ENCODE measurements around the gene TMEM80. TPM values are rescaled to one million over a fixed set of nuclear protein-coding genes. Genes with fewer than 3 reads are reported as not detected.
"Not testable (repeated sequence)": the region's sequence is repeated elsewhere in the genome, so short reads cannot be mapped to it uniquely, and the experiment has no call there.

TMEM80 gene
- 10.8 and 16.2 TPM in 2 replicates for total RNA-seq (2014; rRNA removed)
- percentile 81 among the genes with signal in this experiment for Bru-seq, nascent RNA
- percentile 81 among the genes with signal in this experiment for BruChase-seq, experiment 1, labeled RNA remaining after a 6-hour chase
- percentile 73 among the genes with signal in this experiment for BruChase-seq, experiment 2, labeled RNA remaining after a 2-hour chase
- long read RNA-seq, partial matches to known transcripts = 9 of 41 reads
- long read RNA-seq, other reads (novel, unspliced or antisense) = 32 of 41 reads

- TF ChIP-seq EZH2phosphoT487 (IDR thresholded peaks at IDR 0.05; ENCODE audit: borderline replicate concordance, low read length) (no peak), EZH2 (IDR thresholded peaks at IDR 0.05; ENCODE audit: low read length, unreplicated experiment) (no peak)
- TF ChIP-seq, protein P1, sequence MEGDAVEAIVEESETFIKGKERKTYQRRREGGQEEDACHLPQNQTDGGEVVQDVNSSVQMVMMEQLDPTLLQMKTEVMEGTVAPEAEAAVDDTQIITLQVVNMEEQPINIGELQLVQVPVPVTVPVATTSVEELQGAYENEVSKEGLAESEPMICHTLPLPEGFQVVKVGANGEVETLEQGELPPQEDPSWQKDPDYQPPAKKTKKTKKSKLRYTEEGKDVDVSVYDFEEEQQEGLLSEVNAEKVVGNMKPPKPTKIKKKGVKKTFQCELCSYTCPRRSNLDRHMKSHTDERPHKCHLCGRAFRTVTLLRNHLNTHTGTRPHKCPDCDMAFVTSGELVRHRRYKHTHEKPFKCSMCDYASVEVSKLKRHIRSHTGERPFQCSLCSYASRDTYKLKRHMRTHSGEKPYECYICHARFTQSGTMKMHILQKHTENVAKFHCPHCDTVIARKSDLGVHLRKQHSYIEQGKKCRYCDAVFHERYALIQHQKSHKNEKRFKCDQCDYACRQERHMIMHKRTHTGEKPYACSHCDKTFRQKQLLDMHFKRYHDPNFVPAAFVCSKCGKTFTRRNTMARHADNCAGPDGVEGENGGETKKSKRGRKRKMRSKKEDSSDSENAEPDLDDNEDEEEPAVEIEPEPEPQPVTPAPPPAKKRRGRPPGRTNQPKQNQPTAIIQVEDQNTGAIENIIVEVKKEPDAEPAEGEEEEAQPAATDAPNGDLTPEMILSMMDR (conservative IDR thresholded peaks at IDR 0.05; ENCODE audit: low read depth, low read length) = no peak
- peak within 1 kb of the TSS; percentile 85 for H2AFZ ChIP-seq (ENCODE audit: low read length)
- intact Hi-C loops (cut with micrococcal nuclease) = loop anchor here (1.0 kb wide), 1 partner anchor 33 kb away; no protein-coding TSS in a partner anchor
- H3K27me3 ChIP-seq (ENCODE audit: low read length) = no peaks in the 10 kb centered on the region
- CTCF ChIA-PET = interaction anchor here (1.6 kb wide), 1 partner anchor 32 kb away, joined by 11 read pairs; no protein-coding TSS in a partner anchor
- peak within 1 kb of the TSS; percentile 100 for H3K9ac ChIP-seq (ENCODE audit: low read length)
- peak within 1 kb of the TSS; percentile 86 for H3K4me3 ChIP-seq (ENCODE audit: low read length)
- BruUV-seq (replicated peaks) = TSS peak; percentile 56
- H3K27ac ChIP-seq (ENCODE audit: low read length) = peak within 1 kb of the TSS; percentile 88
- ATAC-seq = peak; percentile 78
- peak within 1 kb of the TSS; percentile 83 for H3K4me2 ChIP-seq (ENCODE audit: low read length)
- H4K20me1 ChIP-seq (ENCODE audit: low read length) = no peaks in the 10 kb centered on the region
- no peaks in the 10 kb centered on the region for H3K9me2 ChIP-seq (replicated peaks; ENCODE audit: low read length)
- no peaks in the 10 kb centered on the region for H3F3A ChIP-seq (ENCODE audit: low read length, unreplicated experiment)
- H3K9me3 ChIP-seq (ENCODE audit: low read length) = no peaks in the 10 kb centered on the region
- H3K36me3 ChIP-seq (ENCODE audit: low read depth, low read length) = peaks cover 3% of the 10 kb centered on the region; the same call in 1 of the 2 replicates
- H3K79me2 ChIP-seq (ENCODE audit: low read length) = peaks cover 72% of the 10 kb centered on the region
- H3K4me1 ChIP-seq (ENCODE audit: insufficient read depth, low read length) = peaks cover 35% of the 10 kb centered on the region
- POLR2A ChIA-PET (ENCODE audit: unreplicated experiment) = interaction anchor here (0.5 to 1.0 kb wide), 2 partner anchors 67 to 82 kb away, joined by 3 to 16 read pairs; partner anchors contain the start of gene GATD1
- DNase-seq = peak; percentile 98
Observed at GRCh38 chr11:695538-696248, at the start of gene TMEM80. TSS of gene TMEM80 (plus strand) at chr11:695816. CDS start at chr11:695828, 12 bp downstream.

DNA sequence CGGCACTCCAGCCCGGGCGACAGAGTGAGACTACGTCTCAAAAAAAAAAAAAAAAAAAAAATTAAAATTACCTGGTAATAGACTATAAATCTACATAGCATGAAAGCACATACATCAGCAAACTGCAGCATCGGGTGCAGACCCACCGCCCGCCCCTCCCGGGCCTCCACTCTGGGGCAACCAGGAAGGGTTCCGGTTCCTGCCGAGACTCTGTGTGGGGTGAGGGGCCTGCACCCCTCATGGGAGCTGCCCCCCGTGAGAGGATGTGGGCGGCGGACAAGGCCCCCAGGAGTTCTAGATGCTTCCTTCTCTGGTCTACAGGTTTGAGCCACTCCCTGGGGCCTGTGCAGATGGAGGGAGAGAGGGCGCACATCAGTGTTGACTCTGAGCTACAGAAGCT is 49.4 kb upstream of the TMEM80 start:
- H3K9me2 ChIP-seq (replicated peaks; ENCODE audit: low read length) = no peaks in the 10 kb centered on the region
- H3K79me2 ChIP-seq (ENCODE audit: low read length) = no peaks in the 10 kb centered on the region
- no peak overlapping the region for H2AFZ ChIP-seq (ENCODE audit: low read length)
- POLR2A ChIA-PET (ENCODE audit: unreplicated experiment) = no interaction called here
- H3K4me3 ChIP-seq (ENCODE audit: low read length) = no peak overlapping the region
- no peaks in the 10 kb centered on the region for H3F3A ChIP-seq (ENCODE audit: low read length, unreplicated experiment)
- H4K20me1 ChIP-seq (ENCODE audit: low read length) = no peaks in the 10 kb centered on the region
- CTCF ChIA-PET = no interaction called here
- TF ChIP-seq, protein P1 (conservative IDR thresholded peaks at IDR 0.05; ENCODE audit: low read depth, low read length) = no peak
- TF ChIP-seq EZH2phosphoT487 (IDR thresholded peaks at IDR 0.05; ENCODE audit: borderline replicate concordance, low read length) (no peak), EZH2 (IDR thresholded peaks at IDR 0.05; ENCODE audit: low read length, unreplicated experiment) (no peak)
- H3K9ac ChIP-seq (ENCODE audit: low read length) = no peak overlapping the region
- no TSS peak for BruUV-seq (replicated peaks)
- H3K36me3 ChIP-seq (ENCODE audit: low read depth, low read length) = no peaks in the 10 kb centered on the region
- H3K27ac ChIP-seq (ENCODE audit: low read length) = no peak overlapping the region
- no peak overlapping the region for H3K4me2 ChIP-seq (ENCODE audit: low read length)
- ATAC-seq (no peak), DNase-seq (no peak)
- H3K9me3 ChIP-seq (ENCODE audit: low read length) = no peaks in the 10 kb centered on the region
- no peaks in the 10 kb centered on the region for H3K27me3 ChIP-seq (ENCODE audit: low read length)
- intact Hi-C loops (cut with micrococcal nuclease) = no loop called here
- H3K4me1 ChIP-seq (ENCODE audit: insufficient read depth, low read length) = no peaks in the 10 kb centered on the region

GRCh38 chr11:647672-648158 is 47.9 kb upstream of the TMEM80 start:
- H3K4me1 ChIP-seq (ENCODE audit: insufficient read depth, low read length); H3K27ac ChIP-seq (ENCODE audit: low read length); DNase-seq; H3F3A ChIP-seq (ENCODE audit: low read length, unreplicated experiment); H3K4me2 ChIP-seq (ENCODE audit: low read length); H2AFZ ChIP-seq (ENCODE audit: low read length); H3K27me3 ChIP-seq (ENCODE audit: low read length); H3K9me2 ChIP-seq (replicated peaks; ENCODE audit: low read length); POLR2A ChIA-PET (ENCODE audit: unreplicated experiment); H3K9me3 ChIP-seq (ENCODE audit: low read length); H3K4me3 ChIP-seq (ENCODE audit: low read length); ATAC-seq; H4K20me1 ChIP-seq (ENCODE audit: low read length); H3K9ac ChIP-seq (ENCODE audit: low read length); H3K36me3 ChIP-seq (ENCODE audit: low read depth, low read length); H3K79me2 ChIP-seq (ENCODE audit: low read length); CTCF ChIA-PET; intact Hi-C loops (cut with micrococcal nuclease); BruUV-seq (replicated peaks): not testable (repeated sequence)

Data from PC-3 (cell line).